ENCODE data around the gene TANC1.

Gene TANC1

DNA sequence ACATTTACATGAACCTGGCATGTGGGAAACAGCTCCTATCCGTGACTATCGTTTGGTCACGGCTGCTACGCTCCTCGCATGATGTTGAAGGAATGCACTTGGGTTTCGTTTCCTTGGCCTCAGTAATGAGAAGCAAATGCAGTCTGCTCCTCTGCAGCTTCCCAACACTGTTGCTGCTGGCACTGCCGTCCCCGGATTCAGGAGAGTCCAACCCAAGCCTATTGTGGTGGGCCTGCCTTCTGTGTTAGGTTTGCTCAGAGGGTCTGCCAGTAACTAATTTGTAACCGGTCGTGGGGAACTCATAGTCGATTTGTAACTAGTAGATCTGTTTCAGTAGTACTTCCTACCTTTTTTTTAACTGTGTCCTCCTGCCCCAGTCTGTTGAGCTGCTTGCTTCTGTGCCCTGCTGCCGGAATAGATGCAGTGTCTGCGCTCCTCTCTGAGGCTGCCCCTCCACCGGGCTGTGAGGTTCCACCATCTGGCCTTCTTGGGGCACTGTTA, 259.7 kb downstream of the TANC1 start:
- Histone ChIP-seq H3K4me3 (ENCODE audit: low read depth, low read length) (no peak overlapping the region), H3K18ac (ENCODE audit: low read length) (no peak overlapping the region), H2BK120ac (ENCODE audit: insufficient read depth, low read length, poor library complexity) (no peak overlapping the region), H3K4ac (ENCODE audit: low read depth, low read length) (no peak overlapping the region), H3K4me2 (ENCODE audit: low read length) (no peak overlapping the region), H3K27ac (ENCODE audit: low read depth, low read length) (no peak overlapping the region), H2AK5ac (ENCODE audit: low read length) (no peak overlapping the region), H2BK12ac (ENCODE audit: low read length) (no peak overlapping the region), H2BK5ac (ENCODE audit: low read depth, low read length, poor library complexity) (no peak overlapping the region), H3K27me3 (ENCODE audit: insufficient read depth, low read length) (no peaks in the 10 kb centered on the region), H3K23ac (ENCODE audit: low read length) (no peak overlapping the region), H3K4me1 (ENCODE audit: control insufficient read depth in 1 of 2, insufficient read depth in 2 of 2, low read length in 2 of 2) (no peaks in the 10 kb centered on the region), H4K8ac (ENCODE audit: low read depth, low read length) (no peak overlapping the region), H3K36me3 (ENCODE audit: control insufficient read depth in 1 of 2, insufficient read depth in 2 of 2, low read length in 2 of 2) (peaks cover 42 to 55% of the 10 kb centered on the region in 2 experiments), H3K9ac (ENCODE audit: low read length) (no peak overlapping the region), H3K79me2 (ENCODE audit: control insufficient read depth, insufficient read depth, low read length, poor library complexity) (no peaks in the 10 kb centered on the region), H3K14ac (ENCODE audit: low read length) (no peak overlapping the region), H3K9me3 (ENCODE audit: insufficient read depth, low read depth, low read length) (no peaks in the 10 kb centered on the region), H4K91ac (ENCODE audit: low read depth, low read length) (no peak overlapping the region), H4K12ac (ENCODE audit: low read depth, low read length) (no peak overlapping the region), H3K79me1 (ENCODE audit: low read length) (no peaks in the 10 kb centered on the region), H2AFZ (ENCODE audit: insufficient read depth, low read length, poor library complexity) (no peak overlapping the region)
- no CpG with 5 or more reads among the region's 14 CpGs for WGBS (ENCODE audit: extremely low coverage, insufficient coverage, insufficient read length)
- no peak for DNase-seq

- Histone ChIP-seq H2AK5ac (ENCODE audit: low read length) (no peak overlapping the region), H4K8ac (ENCODE audit: low read depth, low read length) (no peak overlapping the region), H3K4me3 (ENCODE audit: low read depth, low read length) (no peak overlapping the region), H3K9ac (ENCODE audit: low read length) (no peak overlapping the region), H2BK12ac (ENCODE audit: low read length) (no peak overlapping the region), H2BK120ac (ENCODE audit: insufficient read depth, low read length, poor library complexity) (no peak overlapping the region), H3K79me1 (ENCODE audit: low read length) (no peaks in the 10 kb centered on the region), H3K14ac (ENCODE audit: low read length) (no peak overlapping the region), H3K79me2 (ENCODE audit: control insufficient read depth, insufficient read depth, low read length, poor library complexity) (no peaks in the 10 kb centered on the region), H3K27ac (ENCODE audit: low read depth, low read length) (no peak overlapping the region), H3K36me3 (ENCODE audit: control insufficient read depth in 1 of 2, insufficient read depth in 2 of 2, low read length in 2 of 2) (peaks cover 37 to 50% of the 10 kb centered on the region in 2 experiments), H4K12ac (ENCODE audit: low read depth, low read length) (no peak overlapping the region), H3K4me1 (ENCODE audit: control insufficient read depth in 1 of 2, insufficient read depth in 2 of 2, low read length in 2 of 2) (no peaks in the 10 kb centered on the region), H2BK5ac (ENCODE audit: low read depth, low read length, poor library complexity) (no peak overlapping the region), H2AFZ (ENCODE audit: insufficient read depth, low read length, poor library complexity) (no peak overlapping the region), H4K91ac (ENCODE audit: low read depth, low read length) (no peak overlapping the region), H3K4ac (ENCODE audit: low read depth, low read length) (no peak overlapping the region), H3K4me2 (ENCODE audit: low read length) (no peak overlapping the region), H3K27me3 (ENCODE audit: insufficient read depth, low read length) (no peaks in the 10 kb centered on the region), H3K23ac (ENCODE audit: low read length) (no peak overlapping the region), H3K9me3 (ENCODE audit: insufficient read depth, low read depth, low read length) (no peaks in the 10 kb centered on the region), H3K18ac (ENCODE audit: low read length) (no peak overlapping the region)
- no peak for DNase-seq
- WGBS (ENCODE audit: extremely low coverage, insufficient coverage, insufficient read length) = no CpG with 5 or more reads among the region's 15 CpGs
Measured at GRCh38 chr2:159229476-159230144, 261.2 kb downstream of the TANC1 start.

DNA sequence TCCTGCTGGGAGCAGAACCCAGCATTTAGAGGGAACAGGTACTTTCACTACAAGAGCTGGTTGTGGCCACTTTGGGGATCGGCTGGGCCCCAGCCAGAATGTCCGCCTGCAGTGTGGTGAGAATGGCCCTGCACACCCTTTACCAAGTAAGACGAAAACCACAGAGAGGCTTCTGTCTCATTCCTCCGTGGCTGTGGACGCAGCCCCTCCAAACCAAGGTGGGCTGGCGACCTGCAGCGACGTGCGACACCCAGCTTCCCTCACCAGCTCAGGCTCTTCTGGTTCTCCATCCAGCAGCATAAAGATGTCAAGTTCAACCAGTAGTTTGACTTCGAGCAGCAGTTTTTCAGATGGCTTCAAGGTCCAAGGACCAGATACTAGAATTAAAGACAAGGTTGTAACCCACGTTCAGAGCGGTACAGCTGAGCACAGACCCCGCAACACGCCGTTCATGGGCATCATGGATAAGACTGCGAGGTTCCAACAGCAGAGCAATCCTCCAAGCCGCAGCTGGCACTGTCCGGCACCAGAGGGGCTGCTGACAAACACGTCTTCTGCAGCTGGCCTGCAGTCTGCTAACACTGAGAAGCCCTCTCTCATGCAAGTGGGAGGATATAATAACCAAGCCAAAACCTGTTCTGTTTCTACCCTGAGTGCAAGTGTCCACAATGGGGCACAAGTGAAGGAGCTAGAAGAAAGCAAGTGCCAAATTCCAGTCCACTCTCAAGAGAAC, 261.9 kb downstream of the TANC1 start:
- H3K4me1 ChIP-seq (ENCODE audit: control insufficient read depth in 1 of 2, insufficient read depth in 2 of 2, low read length in 2 of 2) = no peaks in the 10 kb centered on the region
- H3K9ac ChIP-seq (ENCODE audit: low read length) = no peak overlapping the region
- peaks cover 33 to 45% of the 10 kb centered on the region in 2 experiments for H3K36me3 ChIP-seq (ENCODE audit: control insufficient read depth in 1 of 2, insufficient read depth in 2 of 2, low read length in 2 of 2)
- no peaks in the 10 kb centered on the region for H3K27me3 ChIP-seq (ENCODE audit: insufficient read depth, low read length)
- H4K8ac ChIP-seq (ENCODE audit: low read depth, low read length) = no peak overlapping the region
- no peaks in the 10 kb centered on the region for H3K79me1 ChIP-seq (ENCODE audit: low read length)
- no peak overlapping the region for H4K91ac ChIP-seq (ENCODE audit: low read depth, low read length)
- no peak overlapping the region for H2BK120ac ChIP-seq (ENCODE audit: insufficient read depth, low read length, poor library complexity)
- no peak overlapping the region for H4K12ac ChIP-seq (ENCODE audit: low read depth, low read length)
- H3K4me2 ChIP-seq (ENCODE audit: low read length) = no peak overlapping the region
- H2AFZ ChIP-seq (ENCODE audit: insufficient read depth, low read length, poor library complexity) = no peak overlapping the region
- H3K79me2 ChIP-seq (ENCODE audit: control insufficient read depth, insufficient read depth, low read length, poor library complexity) = no peaks in the 10 kb centered on the region
- no peak overlapping the region for H3K4me3 ChIP-seq (ENCODE audit: low read depth, low read length)
- no peak overlapping the region for H3K4ac ChIP-seq (ENCODE audit: low read depth, low read length)
- no CpG with 5 or more reads among the region's 19 CpGs for WGBS (ENCODE audit: extremely low coverage, insufficient coverage, insufficient read length)
- no peak overlapping the region for H3K27ac ChIP-seq (ENCODE audit: low read depth, low read length)
- no peak overlapping the region for H3K23ac ChIP-seq (ENCODE audit: low read length)
- H2BK12ac ChIP-seq (ENCODE audit: low read length) = no peak overlapping the region
- no peaks in the 10 kb centered on the region for H3K9me3 ChIP-seq (ENCODE audit: insufficient read depth, low read depth, low read length)
- H3K14ac ChIP-seq (ENCODE audit: low read length) = no peak overlapping the region
- no peak overlapping the region for H2AK5ac ChIP-seq (ENCODE audit: low read length)
- no peak overlapping the region for H2BK5ac ChIP-seq (ENCODE audit: low read depth, low read length, poor library complexity)
- no peak for DNase-seq
- H3K18ac ChIP-seq (ENCODE audit: low read length) = no peak overlapping the region

DNA sequence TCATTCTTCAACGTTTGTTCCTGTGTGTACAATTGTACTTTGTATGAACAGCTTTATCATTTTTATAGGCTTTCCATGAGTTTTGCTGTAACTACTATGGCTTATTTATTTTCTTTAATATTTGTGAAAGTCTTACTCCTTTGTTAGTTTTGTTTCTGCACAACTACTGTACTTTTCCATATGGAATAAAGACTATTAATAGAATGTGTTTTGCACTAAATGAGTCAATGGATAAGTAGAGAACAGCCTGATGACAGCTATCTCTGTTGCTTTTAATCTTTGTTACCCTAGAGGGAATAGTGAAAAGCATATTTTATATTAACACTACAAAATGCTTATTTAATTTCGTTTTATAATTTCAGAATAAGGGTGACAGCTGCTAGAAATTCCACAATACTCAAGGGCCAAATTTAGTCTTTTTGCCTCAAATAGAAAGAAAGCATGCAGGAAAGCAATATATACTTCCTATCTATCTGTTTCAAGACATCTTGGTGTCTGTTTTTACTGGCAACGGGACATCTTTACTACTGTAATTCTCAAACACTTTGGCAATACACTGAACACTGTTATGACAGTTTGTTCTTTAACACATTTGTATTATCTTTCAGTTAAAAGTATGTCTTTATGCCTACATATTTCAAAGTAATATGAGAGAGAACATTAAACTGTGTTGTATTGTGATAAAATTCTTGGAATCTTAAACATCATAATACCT, 264.2 kb downstream of the TANC1 start:
- H3K9ac ChIP-seq (ENCODE audit: low read length) = no peak overlapping the region
- H2BK120ac ChIP-seq (ENCODE audit: insufficient read depth, low read length, poor library complexity) = no peak overlapping the region
- H3K18ac ChIP-seq (ENCODE audit: low read length) = no peak overlapping the region
- no peak overlapping the region for H2BK5ac ChIP-seq (ENCODE audit: low read depth, low read length, poor library complexity)
- H3K27me3 ChIP-seq (ENCODE audit: insufficient read depth, low read length) = no peaks in the 10 kb centered on the region
- no peaks in the 10 kb centered on the region for H3K79me2 ChIP-seq (ENCODE audit: control insufficient read depth, insufficient read depth, low read length, poor library complexity)
- no peak overlapping the region for H3K27ac ChIP-seq (ENCODE audit: low read depth, low read length)
- H3K9me3 ChIP-seq (ENCODE audit: insufficient read depth, low read depth, low read length) = no peaks in the 10 kb centered on the region
- no peak overlapping the region for H3K4me3 ChIP-seq (ENCODE audit: low read depth, low read length)
- no peak overlapping the region for H4K8ac ChIP-seq (ENCODE audit: low read depth, low read length)
- H3K14ac ChIP-seq (ENCODE audit: low read length) = no peak overlapping the region
- no peak overlapping the region for H4K12ac ChIP-seq (ENCODE audit: low read depth, low read length)
- no peak overlapping the region for H2AFZ ChIP-seq (ENCODE audit: insufficient read depth, low read length, poor library complexity)
- H3K4ac ChIP-seq (ENCODE audit: low read depth, low read length) = no peak overlapping the region
- no peak overlapping the region for H2BK12ac ChIP-seq (ENCODE audit: low read length)
- H3K36me3 ChIP-seq (ENCODE audit: control insufficient read depth in 1 of 2, insufficient read depth in 2 of 2, low read length in 2 of 2) = peaks cover 35 to 45% of the 10 kb centered on the region in 2 experiments
- no peak overlapping the region for H3K4me2 ChIP-seq (ENCODE audit: low read length)
- DNase-seq = no peak
- H3K79me1 ChIP-seq (ENCODE audit: low read length) = no peaks in the 10 kb centered on the region
- no peak overlapping the region for H4K91ac ChIP-seq (ENCODE audit: low read depth, low read length)
- no peak overlapping the region for H2AK5ac ChIP-seq (ENCODE audit: low read length)
- H3K23ac ChIP-seq (ENCODE audit: low read length) = no peak overlapping the region
- whole genome bisulfite sequencing (ENCODE audit: extremely low coverage, insufficient coverage, insufficient read length) = no CpG with 5 or more reads among the region's 3 CpGs
- no peaks in the 10 kb centered on the region for H3K4me1 ChIP-seq (ENCODE audit: control insufficient read depth in 1 of 2, insufficient read depth in 2 of 2, low read length in 2 of 2)

Measured in trophoblast cell (in vitro differentiated cells and primary cell).